Muscle layer of duodenum (tissue), 2 donors: ENCODE data around the gene OXCT1.

Source experiments
- H3K27ac ChIP-seq: one replicate; pipeline ENCODE4 v1.7.0; 2013; ENCODE audit warnings: mild to moderate bottlenecking, low read length
- H3K27me3 ChIP-seq: one replicate; pipeline ENCODE4 v1.7.0; 2013; ENCODE audit warnings: low read depth, mild to moderate bottlenecking, control low read depth, low read length
- H3K36me3 ChIP-seq, 2 donors: one replicate each; pipeline ENCODE4 v1.7.0; 2013; ENCODE audit warnings: low read length in 2 of 2, control low read depth in 1 of 2, mild to moderate bottlenecking in 1 of 2; ENCODE audit not compliant: insufficient read depth in 2 of 2, control insufficient read depth in 1 of 2
- H3K4me1 ChIP-seq, 2 donors: one replicate each; pipeline ENCODE4 v1.7.0; 2013; ENCODE audit warnings: low read length in 2 of 2, mild to moderate bottlenecking in 2 of 2, control low read depth in 1 of 2, moderate library complexity in 1 of 2; ENCODE audit not compliant: insufficient read depth in 2 of 2, control insufficient read depth in 1 of 2
- H3K4me3 ChIP-seq, 2 donors: one replicate each; pipeline ENCODE4 v1.7.0; 2013; ENCODE audit warnings: low read length in 2 of 2, low read depth in 1 of 2, mild to moderate bottlenecking in 1 of 2
- H3K9me3 ChIP-seq, 2 donors: one replicate each; pipeline ENCODE4 v1.7.0; 2013; ENCODE audit warnings: low read length in 2 of 2, control low read depth in 1 of 2, mild to moderate bottlenecking in 1 of 2; ENCODE audit not compliant: control insufficient read depth in 1 of 2
- donor health status: healthy.

OXCT1 gene

DNA sequence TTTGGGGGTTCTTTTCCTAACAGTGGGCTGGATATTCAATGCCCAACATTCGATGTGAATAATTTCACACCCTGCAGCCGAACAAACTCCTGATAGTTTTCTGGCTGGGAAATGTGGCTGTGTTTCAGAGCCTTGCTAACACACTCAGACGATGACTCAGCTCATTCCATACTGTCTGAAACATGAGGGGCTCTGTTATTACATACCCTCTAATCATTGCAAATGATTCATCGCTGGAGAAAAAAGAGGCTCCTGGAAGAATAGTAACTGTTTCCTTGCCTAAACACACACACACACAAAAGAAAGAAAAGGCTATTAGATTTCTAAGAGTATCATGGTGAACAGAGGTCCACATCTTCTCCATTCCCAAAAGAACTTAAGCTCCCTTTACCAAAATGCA is 75.8 kb downstream of the OXCT1 start:
- Histone ChIP-seq H3K27ac (no peak overlapping the region), H3K9me3 (no peaks in the 10 kb centered on the region), H3K27me3 (no peaks in the 10 kb centered on the region), H3K4me3 (no peak overlapping the region), H3K4me1 (peaks cover 4 to 13% of the 10 kb centered on the region in 2 donors), H3K36me3 (no peaks in the 10 kb centered on the region)

DNA sequence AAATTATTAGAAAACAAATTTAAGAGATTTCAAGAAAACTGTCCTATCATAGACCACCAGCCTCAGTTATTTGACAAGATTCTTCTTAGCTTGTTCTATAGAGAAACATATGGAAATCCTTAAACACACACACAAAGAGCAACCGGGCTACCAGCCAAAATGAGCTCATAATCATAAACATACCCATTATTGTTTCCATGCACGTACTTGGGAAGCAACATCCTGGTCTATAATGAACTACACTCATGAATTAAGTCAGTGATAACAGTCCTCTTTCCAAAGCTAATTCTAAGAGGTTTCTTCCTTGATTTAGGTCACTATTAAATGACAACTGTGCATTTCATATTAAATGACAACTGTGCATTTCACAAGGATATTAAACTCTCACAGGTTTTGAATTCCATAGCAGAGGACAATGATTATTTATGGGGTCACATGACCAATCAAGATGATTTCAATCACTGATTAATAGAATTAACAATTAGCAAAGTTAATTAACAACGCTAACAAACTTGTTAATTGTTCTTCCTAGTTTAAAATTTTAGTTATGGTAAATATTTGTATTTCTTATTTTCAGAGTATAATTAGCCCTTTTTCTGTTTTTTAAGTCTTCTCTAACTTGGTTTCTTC is 77.0 kb downstream of the OXCT1 start:
- Histone ChIP-seq H3K4me3 (no peak overlapping the region), H3K9me3 (no peaks in the 10 kb centered on the region), H3K27ac (no peak overlapping the region), H3K27me3 (no peaks in the 10 kb centered on the region), H3K36me3 (peaks cover 0 to 5% of the 10 kb centered on the region in 2 donors), H3K4me1 (peaks cover 4 to 25% of the 10 kb centered on the region in 2 donors)

DNA sequence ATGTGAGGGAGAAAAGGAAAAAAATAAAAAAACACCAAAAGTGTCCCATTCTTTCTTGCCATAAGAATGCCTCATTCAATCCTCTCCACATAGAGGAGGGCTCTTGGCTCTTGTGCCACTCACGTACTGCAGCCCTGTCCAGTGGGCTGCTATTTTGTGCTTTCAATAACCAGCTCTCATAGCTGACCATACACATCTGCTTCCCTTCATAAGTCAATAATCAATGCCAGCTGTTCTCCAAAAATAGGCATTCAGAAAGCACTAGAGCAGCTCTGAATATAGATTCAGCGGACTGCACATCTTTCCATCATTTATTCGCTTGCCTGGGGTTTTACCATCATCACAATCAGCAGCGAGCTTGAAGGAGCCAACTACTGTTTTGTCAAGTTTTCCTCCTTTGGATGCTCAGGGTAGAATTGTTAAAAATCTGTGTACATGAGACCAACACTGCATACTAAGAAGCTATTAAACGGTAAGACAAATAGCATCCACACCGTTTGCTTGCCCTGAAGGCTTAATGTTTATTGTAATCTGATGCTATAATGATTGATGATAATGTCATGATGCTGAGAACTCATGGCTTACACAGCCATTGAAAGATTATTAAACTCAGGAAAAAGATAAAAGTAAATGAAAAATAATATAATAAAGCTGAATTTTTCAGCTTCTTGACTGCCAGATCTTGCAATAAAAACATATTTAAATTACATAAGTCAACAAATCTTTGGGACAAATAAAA is 80.0 kb downstream of the OXCT1 start:
- Histone ChIP-seq H3K27ac (no peak overlapping the region), H3K9me3 (no peaks in the 10 kb centered on the region), H3K36me3 (peaks cover 0 to 5% of the 10 kb centered on the region in 2 donors), H3K4me3 (no peak overlapping the region), H3K27me3 (no peaks in the 10 kb centered on the region), H3K4me1 (peaks cover 4 to 31% of the 10 kb centered on the region in 2 donors)

DNA sequence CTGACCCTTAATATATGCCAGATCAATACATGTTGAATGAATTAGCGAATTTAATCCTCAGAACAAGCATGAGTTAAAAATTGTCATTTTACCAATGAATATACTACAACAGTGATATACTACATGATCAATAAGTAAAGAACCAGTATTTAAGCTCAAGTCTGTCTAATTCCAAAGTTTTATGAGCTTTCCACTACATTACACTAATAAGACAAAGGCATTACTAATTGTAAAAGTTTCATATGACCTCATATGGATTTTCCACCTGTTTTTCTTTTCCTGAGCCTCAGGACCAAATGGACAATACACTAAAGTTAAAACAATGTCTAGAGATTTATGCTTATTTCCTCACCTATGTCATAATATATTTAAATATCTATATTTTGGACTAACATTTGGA is 80.8 kb downstream of the OXCT1 start:
- peaks cover 0 to 5% of the 10 kb centered on the region in 2 donors for H3K36me3 ChIP-seq
- no peak overlapping the region for H3K4me3 ChIP-seq
- no peak overlapping the region for H3K27ac ChIP-seq
- H3K9me3 ChIP-seq, result no peaks in the 10 kb centered on the region
- H3K4me1 ChIP-seq, result peaks cover 0 to 23% of the 10 kb centered on the region in 2 donors
- no peaks in the 10 kb centered on the region for H3K27me3 ChIP-seq

DNA sequence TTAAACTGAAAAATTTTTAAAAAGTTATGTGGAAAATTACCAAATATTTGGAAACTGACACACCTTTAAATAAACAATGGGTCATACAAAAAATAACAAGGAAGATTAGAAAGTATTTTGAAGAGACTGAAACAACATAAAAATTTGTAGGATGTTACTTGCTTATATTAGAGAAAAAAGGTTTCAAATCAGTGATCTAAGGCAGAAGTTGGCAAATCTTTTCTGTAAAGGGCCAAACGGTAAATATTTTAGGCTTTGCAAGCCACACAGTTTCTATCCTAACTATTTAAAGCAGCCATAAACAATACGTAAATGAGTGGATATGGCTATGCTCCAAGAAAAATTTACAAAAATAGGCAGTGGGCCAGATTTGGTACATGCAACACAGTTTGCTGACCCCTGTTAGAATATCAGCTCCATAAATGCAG is 81.3 kb downstream of the OXCT1 start:
- H3K9me3 ChIP-seq, result no peaks in the 10 kb centered on the region
- peaks cover 0 to 19% of the 10 kb centered on the region in 2 donors for H3K4me1 ChIP-seq
- H3K27ac ChIP-seq, result no peak overlapping the region
- H3K27me3 ChIP-seq, result no peaks in the 10 kb centered on the region
- peaks cover 0 to 5% of the 10 kb centered on the region in 2 donors for H3K36me3 ChIP-seq
- H3K4me3 ChIP-seq, result no peak overlapping the region

DNA sequence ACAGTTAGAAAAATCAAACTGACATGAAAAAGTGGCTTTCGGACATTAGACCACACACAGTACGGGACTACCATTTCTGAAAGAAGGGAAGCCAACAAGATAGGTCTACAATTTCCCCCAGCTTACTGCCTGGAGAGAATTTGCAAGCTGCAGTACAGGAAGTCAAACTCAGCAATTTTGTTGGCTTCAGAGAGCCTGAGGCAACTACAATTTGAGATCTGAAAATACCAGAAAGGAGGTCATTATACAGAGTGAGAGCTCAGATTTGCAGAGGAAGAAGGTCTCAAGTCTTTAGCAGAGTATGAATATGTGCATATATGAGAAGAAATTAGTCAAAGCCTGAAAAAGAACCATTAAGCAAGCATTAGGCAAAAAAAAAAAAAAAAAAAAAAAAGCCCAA is 83.0 kb downstream of the OXCT1 start:
- H3K4me3 ChIP-seq, result no peak overlapping the region
- H3K36me3 ChIP-seq, result peaks cover 0 to 5% of the 10 kb centered on the region in 2 donors
- H3K9me3 ChIP-seq, result no peaks in the 10 kb centered on the region
- H3K4me1 ChIP-seq, result peaks cover 0 to 19% of the 10 kb centered on the region in 2 donors
- no peaks in the 10 kb centered on the region for H3K27me3 ChIP-seq
- H3K27ac ChIP-seq, result no peak overlapping the region

DNA sequence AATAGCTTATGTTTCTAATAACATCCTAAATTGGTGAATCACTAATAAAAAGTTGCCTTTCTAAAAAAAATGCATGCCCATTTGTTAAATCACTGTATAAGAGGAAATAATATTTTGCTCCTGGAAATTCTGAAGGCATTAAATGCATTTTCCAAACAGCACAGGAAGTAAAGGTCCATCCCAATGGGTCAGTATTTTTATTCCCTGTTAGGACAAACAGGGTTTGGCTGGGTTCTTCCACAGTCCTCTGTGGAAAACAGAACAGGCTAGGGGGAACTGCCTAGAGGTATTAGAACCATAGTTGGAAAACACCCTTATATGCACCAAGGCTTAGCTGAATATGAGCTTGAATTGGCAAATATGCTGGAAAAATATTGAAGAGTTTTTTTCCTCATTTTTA is 85.2 kb downstream of the OXCT1 start:
- Histone ChIP-seq H3K9me3 (no peaks in the 10 kb centered on the region), H3K4me1 (peaks cover 0 to 19% of the 10 kb centered on the region in 2 donors), H3K27ac (no peak overlapping the region), H3K27me3 (no peaks in the 10 kb centered on the region), H3K36me3 (peaks cover 0 to 5% of the 10 kb centered on the region in 2 donors), H3K4me3 (no peak overlapping the region)

DNA sequence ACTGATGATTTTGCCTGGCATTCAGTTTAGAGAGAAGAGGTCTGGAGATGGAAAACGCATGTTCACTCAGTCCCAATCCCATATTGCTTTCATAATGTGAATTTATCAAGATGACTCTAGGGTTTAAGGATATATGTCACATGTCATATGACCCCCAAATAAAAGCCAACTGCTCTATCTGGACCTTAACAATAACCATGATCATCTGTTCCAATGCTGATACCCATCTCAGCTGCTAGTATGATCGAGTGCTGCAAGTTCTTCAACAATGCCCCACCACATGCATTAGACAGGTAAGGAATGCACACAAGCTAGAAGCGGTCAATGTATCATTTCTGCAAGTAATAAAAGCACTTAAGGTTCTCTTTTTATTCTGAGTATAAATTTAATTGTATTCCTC is 91.8 kb downstream of the OXCT1 start:
- H3K4me3 ChIP-seq, result no peak overlapping the region
- H3K27ac ChIP-seq, result no peak overlapping the region
- peaks cover 0 to 6% of the 10 kb centered on the region in 2 donors for H3K4me1 ChIP-seq
- no peaks in the 10 kb centered on the region for H3K36me3 ChIP-seq
- H3K27me3 ChIP-seq, result no peaks in the 10 kb centered on the region
- H3K9me3 ChIP-seq, result no peaks in the 10 kb centered on the region

DNA sequence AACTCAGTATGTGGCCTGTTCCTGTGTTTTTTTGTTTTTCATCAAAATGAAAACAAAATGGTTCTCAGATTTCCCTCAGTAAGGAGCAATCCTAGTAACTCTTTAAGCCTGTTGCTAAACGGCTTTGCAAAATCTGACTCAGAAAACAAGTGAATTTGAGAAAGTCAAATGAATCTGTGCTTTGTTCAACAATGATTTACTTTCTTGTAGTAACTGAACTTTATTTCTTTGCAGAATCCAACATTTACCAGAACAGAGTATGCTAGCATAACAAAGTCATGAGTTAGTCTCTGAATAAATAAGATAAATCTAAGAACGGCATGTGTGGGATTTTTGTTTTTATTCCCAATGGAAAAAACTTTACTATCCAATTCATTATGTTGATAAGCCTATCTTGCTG is 93.8 kb downstream of the OXCT1 start:
- Histone ChIP-seq H3K27ac (no peak overlapping the region), H3K9me3 (no peaks in the 10 kb centered on the region), H3K27me3 (no peaks in the 10 kb centered on the region), H3K36me3 (no peaks in the 10 kb centered on the region), H3K4me1 (peaks cover 0 to 6% of the 10 kb centered on the region in 2 donors), H3K4me3 (no peak overlapping the region)

DNA sequence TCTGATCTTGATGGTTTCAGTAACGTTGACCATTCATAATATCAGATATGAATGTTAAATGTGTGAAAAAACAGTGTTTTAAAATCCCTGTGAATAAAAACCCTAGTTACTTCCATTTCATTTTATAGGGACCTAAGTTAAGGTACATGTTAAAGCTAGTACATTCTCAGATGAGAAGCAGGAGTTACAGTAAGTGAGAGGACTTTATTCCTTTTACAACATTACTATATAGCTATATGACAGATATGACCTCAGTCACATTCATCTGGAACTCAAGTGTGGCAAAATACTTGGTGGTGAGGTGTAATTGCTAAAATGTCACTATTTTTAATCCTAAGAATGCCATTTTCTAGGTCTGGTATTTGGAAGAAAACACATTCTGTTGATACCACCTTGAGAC is 96.4 kb downstream of the OXCT1 start:
- H3K9me3 ChIP-seq, result no peaks in the 10 kb centered on the region
- no peaks in the 10 kb centered on the region for H3K36me3 ChIP-seq
- no peaks in the 10 kb centered on the region for H3K27me3 ChIP-seq
- no peak overlapping the region for H3K27ac ChIP-seq
- H3K4me1 ChIP-seq, result peaks cover 0 to 6% of the 10 kb centered on the region in 2 donors
- H3K4me3 ChIP-seq, result no peak overlapping the region

DNA sequence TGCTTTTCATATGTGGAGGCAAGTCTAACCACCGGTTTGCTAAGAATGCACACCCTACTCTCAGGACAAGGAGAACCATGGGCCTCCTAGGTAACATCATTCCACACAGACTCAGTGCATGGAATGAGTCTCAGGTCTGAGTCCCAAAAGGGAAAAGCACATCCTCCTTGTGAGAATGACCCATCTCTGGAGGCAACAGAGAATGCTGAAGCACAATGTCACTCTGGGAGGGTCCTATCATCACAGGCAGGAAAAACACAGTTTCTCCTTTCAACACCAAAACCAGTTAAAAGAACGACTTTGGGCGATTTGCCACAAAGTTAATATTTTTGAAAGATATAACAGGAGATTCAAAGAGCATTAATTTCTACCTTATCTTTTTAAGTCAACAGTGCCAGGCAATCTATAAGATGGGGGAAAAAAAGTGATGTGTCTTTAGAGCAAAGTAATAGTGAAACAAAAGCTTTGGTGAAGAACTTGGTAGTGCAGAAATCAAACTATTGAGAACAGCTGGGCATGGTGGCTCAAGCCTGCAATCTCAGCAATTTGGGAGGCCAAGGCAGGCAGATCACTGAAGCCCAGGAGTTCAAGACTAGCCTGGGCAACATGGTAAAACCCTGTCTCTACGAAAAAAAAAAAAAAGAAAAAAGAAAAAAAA is 97.3 kb downstream of the OXCT1 start:
- no peak overlapping the region for H3K4me3 ChIP-seq
- H3K4me1 ChIP-seq, result peaks cover 0 to 6% of the 10 kb centered on the region in 2 donors
- no peaks in the 10 kb centered on the region for H3K9me3 ChIP-seq

More for the DNA sequence above, 97.3 kb downstream of the OXCT1 start:
- no peaks in the 10 kb centered on the region for H3K36me3 ChIP-seq
- no peak overlapping the region for H3K27ac ChIP-seq
- H3K27me3 ChIP-seq, result no peaks in the 10 kb centered on the region
